Measurements from ENCODE around the gene ANGPT4.
"Not testable (repeated sequence)": the region's sequence is repeated elsewhere in the genome, so short reads cannot be mapped to it uniquely, and the experiment has no call there.

ANGPT4 gene

DNA sequence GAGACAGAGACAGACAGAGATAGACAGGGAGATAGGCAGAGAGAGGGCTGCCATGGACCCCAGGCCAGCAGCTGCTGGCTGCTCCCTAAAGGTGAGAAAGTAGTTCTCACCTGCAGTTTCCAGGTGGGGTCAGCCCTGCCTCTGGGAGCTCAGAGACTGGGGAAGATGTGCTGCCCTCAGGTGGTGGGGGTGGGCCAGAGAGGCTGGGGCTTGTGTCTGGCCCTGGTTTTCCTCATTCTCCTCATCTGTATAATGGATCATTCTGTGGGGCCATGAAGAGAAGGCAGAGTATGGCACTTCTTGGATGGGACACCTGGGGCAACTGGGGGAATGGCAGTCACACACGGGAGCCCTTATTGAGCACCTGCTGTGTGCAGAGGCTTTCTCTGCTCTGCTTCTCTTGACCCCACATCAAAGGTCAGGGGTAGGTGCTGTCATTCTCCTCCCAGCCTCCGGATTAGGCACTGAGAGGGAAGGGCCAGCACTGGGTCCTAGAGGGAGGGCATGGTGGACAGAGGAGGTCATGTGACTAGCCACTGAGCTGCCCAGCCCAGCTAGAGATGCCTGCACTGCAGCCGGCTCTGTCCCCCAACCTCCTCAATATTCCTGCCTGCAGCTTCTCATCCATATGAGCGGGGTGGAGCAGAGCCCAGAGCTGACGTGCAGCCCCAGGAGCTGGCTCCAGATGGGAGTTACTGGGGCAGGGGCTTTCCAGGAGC lies 4.1 kb downstream of the ANGPT4 start:
- peak in 1 of 42 donors; percentile 16 for DNase-seq
- intact Hi-C loops (cut with DNase I), result no loop called here

DNA sequence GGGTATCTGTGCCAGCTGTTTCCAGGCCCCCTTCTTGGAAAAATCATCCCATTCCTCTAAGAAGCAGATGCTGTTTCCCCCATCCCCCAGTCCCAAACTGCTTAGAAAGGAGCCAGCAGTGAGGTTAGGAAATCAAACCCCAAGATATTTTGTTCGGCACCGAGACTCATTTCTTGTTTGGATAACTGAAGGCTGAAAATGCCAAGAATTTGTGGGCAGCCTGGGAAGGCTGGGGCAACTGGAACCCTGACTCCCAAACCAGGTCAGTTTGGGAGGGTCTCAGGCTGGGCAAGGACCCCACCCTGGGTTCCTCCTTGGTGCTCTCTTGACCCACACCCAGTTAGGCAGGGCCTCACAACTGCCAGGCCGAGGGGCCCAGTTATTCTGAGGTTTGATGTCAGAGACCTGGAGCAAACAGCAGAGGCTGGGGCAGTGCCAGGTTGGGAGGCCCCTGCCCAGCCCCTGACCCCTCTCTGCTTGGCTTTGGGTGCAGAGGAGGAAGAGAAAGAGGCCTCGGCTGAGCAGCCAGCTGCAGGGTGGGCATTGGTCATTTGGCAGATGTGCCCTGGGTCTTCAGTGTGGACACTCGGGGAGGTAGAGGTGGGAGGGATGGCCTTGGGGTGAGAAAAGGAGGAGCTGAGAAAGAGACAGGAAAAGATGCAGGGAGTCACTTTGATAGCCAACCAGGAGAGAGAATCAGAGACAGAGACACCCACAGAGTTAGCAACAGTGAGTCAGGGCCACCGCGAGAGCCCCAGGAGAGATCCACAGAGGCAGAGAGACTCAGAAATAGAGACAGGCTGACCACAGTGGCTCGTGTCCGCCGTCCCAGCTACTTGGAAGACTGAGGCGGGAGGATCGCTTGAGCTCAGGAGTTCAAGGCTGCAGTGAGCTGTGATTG lies 5.0 kb downstream of the ANGPT4 start:
- intact Hi-C loops (cut with DNase I), result no loop called here
- peak in 1 of 42 donors; percentile 34 for DNase-seq

DNA sequence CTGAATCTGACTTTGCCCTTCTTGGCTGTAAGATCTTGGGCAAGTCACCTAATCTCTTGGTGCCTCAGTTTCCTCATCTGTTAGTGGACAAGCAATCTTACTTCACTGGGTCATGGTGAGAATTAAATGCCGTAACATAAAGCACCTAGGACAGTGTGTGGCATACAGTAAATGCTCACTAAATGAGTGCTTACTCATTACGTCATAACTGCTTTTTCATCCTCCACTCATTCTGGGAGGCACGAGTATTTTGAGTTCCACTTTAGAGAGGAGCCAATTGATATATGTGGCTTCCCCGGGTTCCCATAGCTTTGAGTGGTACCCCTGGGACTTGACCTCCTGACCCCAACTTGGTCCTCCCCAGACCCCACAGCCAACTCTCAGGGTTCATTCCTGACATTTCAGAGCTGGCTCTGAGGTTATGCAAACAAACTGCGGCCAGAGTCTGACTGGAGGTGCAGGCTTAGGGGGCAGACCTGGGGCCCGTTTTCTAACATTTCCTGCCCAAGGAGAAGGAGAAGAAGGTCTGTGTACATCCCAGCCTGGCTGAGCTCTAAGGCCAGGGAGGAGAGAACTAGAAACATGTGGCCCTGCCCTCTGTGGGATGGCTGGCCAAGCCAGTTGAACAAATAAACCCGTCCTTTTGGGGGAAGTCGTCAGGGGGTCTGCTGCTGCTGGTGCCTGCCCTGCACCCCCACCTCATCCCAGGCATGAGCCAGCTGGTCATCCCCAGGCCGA lies 5.8 kb downstream of the ANGPT4 start:
- intact Hi-C loops (cut with DNase I), result no loop called here
- DNase-seq, result peak in 2 of 42 donors; percentile 7 to 27

DNA sequence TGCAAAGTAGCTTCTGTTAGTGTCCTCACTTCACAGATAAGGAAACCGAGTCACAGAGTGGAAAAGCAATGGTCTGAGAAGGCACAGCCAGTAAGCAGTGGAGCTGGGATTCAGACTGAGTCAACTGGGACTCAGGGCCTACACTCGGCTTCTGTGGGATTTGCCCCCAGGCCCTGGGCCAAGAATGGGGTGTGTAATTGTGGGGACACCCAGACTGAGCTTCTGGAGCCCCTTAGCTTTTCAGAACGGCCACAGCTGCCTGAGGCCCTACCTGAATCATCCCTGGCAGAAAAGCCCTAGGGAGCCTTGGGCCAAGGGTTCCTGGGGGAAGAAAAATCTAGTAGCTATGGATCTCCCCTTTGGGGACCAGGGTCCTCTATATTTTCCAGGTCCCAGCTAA lies 6.5 kb downstream of the ANGPT4 start:
- intact Hi-C loops (cut with DNase I), result no loop called here
- DNase-seq, result peak in 2 of 42 donors; percentile 4 to 26

DNA sequence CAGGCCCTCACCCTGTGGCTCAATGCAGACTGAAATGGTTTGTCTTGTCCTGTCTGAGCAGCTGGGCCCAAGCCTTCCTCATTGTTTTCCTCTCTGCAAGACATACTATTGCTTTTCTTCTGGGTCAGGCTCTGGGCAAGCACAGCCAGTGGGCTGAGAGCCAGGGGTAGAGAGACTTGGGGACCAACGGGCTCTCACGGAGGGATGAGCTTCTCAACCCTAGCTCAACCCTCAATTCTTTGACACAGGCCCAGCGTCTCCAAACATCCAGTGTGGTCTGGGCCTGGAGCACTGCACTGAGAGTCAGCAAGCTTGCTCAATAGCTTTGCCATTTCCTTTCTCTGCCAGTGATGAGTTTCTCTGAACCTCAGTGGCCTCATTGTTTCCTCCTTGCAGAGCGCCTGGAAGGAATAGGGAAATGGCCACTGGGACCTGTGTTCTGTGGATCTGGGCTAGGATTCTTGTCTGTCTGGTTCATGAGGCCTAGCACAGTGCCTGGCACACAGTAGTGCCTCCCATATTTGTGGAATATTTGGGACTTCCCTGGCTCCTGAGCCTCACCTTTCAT lies 9.3 kb downstream of the ANGPT4 start:
- intact Hi-C loops (cut with DNase I), result no loop called here
- DNase-seq, result peak in 1 of 42 donors; percentile 34

DNA sequence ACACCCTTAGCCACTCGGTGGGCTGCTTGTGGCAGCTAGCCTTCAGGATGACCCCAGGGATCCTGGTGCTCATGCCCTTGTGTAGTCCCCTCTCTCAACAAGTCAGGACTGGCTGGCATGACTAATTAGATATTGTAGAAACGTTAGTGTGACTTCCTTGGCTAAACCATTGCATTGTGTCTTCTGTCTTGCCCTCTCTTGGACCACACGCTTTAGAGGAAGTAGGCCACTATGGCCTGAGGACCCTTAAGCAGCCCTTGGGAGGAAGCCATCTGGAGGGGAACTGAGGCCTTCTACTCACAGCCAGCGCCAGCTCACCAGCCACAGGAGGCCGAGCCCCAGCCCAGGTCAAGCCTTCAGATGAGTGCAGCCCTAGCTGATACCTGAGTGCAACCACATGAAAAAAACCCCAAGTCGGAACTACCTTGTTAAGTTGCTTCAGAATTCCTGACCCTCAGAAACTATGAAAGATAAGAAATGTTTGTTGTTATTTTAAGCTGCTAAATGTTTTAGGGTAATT lies 10.1 kb downstream of the ANGPT4 start:
- intact Hi-C loops (cut with DNase I), result no loop called here
- DNase-seq, result peak in 1 of 42 donors; percentile 34

DNA sequence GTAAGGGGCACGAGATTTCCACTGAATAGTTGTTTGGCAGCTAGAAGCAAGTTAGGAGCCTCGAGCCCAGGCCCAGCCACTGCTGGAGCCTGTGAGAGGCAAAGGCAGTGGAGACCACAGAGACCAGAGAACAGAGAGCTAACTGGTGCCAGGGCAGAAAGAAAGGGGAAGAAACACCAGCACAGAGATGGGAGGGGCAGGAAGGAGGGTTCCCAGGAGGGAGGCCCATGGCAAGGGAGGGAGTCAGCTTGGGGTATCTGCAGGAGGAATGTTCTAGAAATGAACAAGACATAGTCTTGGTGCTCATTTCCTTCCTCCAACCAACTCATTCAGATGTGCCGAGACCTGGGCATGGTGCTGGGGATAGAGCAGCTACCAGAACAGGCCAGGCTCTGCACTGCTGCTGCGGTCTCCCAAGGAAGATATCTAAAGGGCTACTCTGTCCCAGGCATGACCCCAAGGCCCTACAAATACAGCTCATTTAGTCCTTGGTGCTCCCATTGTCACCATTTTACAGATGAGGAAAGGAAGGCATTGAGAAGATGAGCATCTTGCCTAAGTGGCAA lies 10.7 kb downstream of the ANGPT4 start:
- intact Hi-C loops (cut with DNase I), result no loop called here
- DNase-seq, result peak in 14 of 42 donors; percentile 11 to 50 (median 24)

DNA sequence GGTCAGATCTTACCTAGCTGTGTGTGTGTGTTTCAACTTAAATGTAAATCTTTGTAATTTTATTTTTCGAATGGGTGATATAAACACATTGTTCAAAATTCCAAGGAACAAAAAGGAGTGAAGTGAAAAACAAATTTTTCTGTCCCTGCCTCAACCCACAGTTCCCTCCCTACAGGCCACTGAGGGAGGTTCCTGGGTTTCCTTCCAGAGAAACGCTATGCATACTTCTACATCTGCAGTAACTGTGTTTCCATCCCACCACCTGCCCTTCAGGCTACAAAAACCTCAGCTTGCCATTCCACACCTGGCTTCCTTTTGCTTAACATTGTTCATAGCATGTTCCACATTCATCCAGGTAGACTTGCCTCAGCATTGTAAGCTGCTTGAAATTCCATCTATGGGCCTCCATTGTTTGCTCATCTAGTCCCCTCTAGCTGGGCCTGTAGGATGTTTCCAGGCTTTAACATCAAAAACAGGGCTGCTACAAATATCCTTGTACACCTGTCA lies 12.0 kb downstream of the ANGPT4 start:
- intact Hi-C loops (cut with DNase I), result no loop called here
- no peak for DNase-seq

DNA sequence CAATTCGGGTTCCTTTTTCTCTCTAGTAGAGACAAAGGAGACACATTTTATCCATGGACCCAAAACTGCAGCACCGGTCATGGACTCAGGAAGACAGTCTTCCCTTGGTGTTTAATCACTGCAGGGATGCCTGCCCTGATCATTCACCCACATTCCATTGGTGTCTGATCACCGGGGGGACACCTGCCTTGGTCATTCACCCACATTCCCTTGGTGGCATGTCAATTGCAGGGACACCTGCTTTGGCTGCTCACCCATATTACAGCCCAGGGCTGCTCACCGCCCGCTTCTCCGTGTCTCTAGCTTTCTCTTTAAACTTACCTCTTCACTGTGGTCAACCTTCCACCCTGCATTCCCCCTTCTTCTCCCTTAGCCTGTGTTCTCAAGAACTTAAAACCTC lies 18.7 kb downstream of the ANGPT4 start:
- DNase-seq, result not testable (repeated sequence)

DNA sequence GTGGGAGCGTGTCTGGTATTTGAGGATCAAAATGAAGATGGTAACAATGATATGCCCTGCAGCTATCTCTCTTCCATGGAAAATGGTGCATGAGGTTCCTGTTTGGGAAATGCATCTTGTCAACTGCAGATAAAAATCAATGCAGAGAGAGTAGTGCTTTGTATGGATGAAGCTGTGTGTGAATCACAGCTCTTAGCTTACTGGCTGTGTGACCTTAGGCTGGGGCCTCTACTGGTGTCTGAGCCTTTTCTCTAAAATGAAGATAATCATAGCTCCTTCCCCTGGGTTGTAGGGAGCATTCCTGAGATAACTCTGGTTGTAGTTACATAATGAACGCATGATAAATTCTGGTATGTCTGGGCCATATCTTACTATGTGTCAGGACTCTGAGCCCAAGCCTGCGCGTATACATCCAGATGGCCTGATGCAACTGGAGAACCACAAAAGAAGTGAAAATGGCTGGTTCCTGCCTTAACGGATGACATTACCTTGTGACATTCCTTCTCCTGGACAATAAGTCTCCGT lies 19.6 kb downstream of the ANGPT4 start:
- intact Hi-C loops (cut with DNase I), result no loop called here
- no peak for DNase-seq

More for the DNA sequence above, 18.7 kb downstream of the ANGPT4 start:
- intact Hi-C loops (cut with DNase I), result not testable (repeated sequence)

DNA sequence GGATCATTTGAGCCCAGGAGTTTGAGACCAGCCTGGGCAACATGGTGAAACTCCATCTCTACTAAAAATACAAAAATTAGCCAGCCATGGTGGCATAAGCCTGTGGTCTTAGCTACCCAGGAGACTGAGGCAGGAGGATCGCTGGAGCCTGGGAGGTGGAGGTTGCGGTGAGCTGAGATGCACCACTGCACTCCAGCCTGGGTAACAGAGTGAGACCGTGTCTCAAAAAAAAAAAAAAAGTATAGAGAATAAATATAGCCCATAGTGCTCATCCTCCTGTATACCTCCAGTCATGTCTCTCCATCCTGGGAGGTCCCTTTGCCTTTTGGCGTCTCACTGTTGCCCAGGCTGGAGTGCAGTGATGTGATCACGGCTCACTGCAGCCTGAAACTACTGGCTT lies 23.8 kb downstream of the ANGPT4 start:
- intact Hi-C loops (cut with DNase I); DNase-seq: not testable (repeated sequence)

DNA sequence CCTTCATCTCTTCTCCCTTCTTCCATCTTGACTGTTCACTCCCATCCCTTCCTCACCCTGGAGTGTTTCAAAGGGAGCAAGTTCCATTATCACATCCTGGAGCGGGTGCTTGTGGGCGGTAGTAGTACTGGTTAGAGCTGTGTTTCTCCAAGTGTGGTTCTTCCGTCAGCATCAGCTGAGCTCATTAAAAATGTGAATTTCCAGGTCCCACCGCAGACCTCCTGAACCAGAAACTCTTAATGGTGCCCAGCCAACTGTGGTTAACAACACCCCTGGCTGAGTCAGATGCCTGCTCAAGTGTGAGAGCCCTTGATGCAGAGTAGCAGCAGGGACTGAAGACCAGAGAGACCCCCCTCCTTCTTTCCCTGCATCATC lies 24.4 kb downstream of the ANGPT4 start:
- intact Hi-C loops (cut with DNase I), result no loop called here
- DNase-seq, result peak in 4 of 42 donors; percentile 8 to 22 (median 21)

DNA sequence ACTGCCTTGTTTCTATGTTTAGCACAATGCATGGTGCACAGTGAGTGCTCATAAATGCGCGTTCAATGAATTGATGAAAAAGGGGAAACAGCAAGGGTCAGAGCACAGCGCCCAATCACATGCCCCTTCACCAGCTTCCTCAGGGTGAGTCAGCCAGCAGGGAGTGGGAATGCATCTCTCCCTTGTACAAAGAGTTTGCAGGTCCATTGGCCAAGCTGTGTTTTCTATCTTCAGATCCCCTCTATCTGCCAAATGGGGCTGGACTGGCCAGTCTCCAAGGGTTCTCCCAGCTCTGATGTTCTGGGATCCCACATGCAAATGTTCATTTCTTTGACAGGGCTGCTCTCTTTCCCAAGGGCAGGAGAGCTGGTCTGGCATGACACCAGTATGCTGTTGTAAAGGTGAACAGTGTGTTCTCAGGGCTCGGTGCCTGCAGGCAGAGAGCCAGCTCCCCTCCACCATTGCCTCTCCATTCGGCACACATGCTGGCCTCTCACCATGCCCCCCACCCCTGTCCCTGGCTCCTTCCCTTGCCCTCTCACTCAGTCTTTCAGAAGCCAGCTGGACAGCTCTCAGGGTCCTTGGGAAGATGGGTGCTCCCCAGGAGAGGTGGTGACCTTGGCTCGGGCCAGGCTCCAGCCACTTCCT lies 25.0 kb downstream of the ANGPT4 start:
- intact Hi-C loops (cut with DNase I), result no loop called here
- DNase-seq, result peak in 31 of 42 donors; percentile 2 to 67 (median 30)

DNA sequence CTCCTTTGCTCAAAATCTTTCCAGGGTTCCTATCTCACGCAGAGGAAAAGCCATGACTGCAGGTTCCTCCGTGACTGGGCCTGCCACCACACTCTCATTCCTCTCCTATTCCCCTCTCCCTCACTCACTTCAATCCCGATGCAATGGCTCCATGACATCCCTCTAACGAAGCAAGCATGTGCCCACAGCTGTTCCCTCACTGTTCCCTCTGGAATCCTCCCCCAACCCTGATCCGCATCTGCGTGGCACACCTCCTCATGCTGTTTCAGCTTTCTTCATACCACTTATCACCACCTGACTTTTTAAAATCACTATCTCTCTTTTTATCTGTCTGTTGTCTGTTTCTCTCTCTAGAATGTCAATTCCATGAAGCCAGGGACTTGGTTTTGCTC lies 25.5 kb downstream of the ANGPT4 start:
- peak in 35 of 42 donors; percentile 8 to 75 (median 37) for DNase-seq
- intact Hi-C loops (cut with DNase I), result no loop called here

DNA sequence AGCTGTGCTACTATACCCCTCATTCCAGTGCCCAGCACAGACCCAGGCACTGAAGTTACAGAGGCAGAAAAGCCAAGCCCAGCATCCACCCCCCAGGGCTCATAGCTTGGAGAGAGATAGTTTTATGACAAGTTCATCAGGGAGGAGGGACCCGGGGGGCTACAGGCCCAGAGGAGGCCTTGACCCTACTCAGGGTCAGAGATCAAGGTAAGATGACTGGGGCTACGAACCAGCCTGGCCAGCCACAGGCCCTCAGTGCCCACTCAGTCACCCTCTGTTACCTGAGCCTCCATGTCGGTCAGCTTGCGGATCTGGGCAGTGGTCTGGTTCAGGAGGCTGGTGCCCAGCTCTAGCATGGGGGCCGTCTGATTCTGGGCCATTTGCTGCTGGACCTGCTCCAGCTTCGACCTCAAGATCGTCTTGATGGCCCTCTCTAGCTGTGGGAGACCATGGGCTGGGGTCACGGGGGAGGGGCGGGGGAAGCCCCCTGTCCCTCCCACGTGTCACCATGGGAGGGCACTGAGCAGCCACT lies 26.1 kb downstream of the ANGPT4 start:
- no peak for DNase-seq
- intact Hi-C loops (cut with DNase I), result no loop called here

DNA sequence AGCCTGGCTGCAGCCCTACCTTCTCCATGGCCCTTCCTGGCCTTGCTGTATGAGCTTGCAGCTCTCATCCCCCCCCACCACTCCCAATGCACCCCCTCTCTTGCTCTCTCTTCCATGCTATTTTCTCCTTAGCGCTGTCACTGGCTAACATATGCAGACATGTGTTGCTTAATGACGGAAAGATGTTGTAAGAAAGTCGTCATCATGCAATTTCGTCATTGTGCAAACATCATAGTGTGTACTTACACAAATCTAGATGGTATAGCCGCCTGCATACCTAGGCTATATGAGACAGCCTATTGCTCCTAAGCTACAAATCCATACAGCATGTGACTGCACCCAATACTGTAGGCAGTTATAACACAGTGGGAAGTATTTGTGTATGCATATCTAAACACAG lies 27.0 kb downstream of the ANGPT4 start:
- DNase-seq, result no peak
- intact Hi-C loops (cut with DNase I), result no loop called here

DNA sequence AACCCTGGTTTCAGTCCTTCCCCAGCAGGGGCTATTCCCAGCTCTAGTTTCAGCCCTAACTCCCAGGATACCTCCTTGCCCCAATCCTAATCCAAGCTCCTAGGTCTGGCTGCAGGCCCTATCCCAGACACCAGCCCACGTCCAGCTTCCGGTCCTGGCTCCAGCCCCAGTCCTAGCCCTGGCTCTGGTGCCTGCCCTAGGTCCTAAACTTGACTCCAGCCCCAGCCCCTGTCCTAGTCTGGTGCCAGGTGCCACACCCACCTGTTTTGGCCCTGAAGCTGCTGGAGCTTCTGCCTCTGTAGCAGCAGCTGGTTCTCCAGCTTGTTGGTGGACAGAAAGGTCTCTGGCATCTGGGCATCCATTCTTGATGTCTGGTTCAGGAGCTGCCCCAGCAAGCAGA lies 28.1 kb downstream of the ANGPT4 start:
- DNase-seq, result no peak
- intact Hi-C loops (cut with DNase I), result no loop called here

DNA sequence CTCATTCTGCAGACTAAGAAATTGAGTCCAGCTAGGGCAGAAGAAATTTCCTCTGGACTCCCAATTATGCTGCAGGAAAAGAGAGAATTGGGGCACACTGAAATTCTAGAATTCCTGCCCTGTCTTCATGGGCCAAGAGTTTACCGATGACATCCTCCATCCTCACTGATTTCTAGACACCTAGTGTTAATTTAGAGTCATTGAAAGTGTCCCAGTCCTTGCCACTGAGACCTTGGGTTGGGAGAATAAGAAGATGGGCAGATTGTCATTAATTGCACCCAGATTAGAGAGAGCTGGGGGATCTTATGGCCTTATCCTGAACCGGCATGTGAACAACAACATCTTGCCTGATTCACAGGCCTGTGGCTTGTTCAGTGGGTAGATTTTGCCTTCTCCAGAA lies 29.0 kb downstream of the ANGPT4 start:
- intact Hi-C loops (cut with DNase I), result no loop called here
- no peak for DNase-seq
